Activated T-helper 2 cell treated with anti-CD3 and anti-CD28 coated beads, Interferon-gamma antibody, Interleukin-2, Interleukin-4, amounts not matched to agents 10 μg/mL and 5 μg/mL and 100 μg/mL, durations not matched to agents 14 hours and 24 hours and 36 hours (primary cell): ENCODE data around the gene CETN3. TPM values are rescaled to one million over a fixed set of nuclear protein-coding genes. Genes with fewer than 3 reads are reported as not detected.
"Not testable (repeated sequence)": the region's sequence is repeated elsewhere in the genome, so short reads cannot be mapped to it uniquely, and the experiment has no call there.

Experiments used
- DNase-seq: peaks from one replicate; pipeline ENCODE4 v3.0.0; 2021; ENCODE audit warnings: low spot score
- H3K27ac Mint-ChIP-seq: one replicate; pipeline ENCODE4 v1.8.0; 2021; ENCODE audit warnings: mixed read lengths
- H3K27me3 Mint-ChIP-seq: one replicate; pipeline ENCODE4 v1.8.0; 2021; ENCODE audit warnings: low read depth, mixed read lengths
- H3K36me3 Mint-ChIP-seq: one replicate; pipeline ENCODE4 v1.8.0; 2021; ENCODE audit warnings: low read depth, mixed read lengths
- H3K4me1 Mint-ChIP-seq: one replicate; pipeline ENCODE4 v1.8.0; 2021; ENCODE audit warnings: low read depth, mixed read lengths
- H3K4me3 Mint-ChIP-seq: one replicate; pipeline ENCODE4 v1.8.0; 2021; ENCODE audit warnings: low read depth, mild to moderate bottlenecking, moderate library complexity, mixed read lengths
- H3K9me3 Mint-ChIP-seq: one replicate; pipeline ENCODE4 v1.8.0; 2021; ENCODE audit warnings: mixed read lengths
- intact Hi-C: fragments of 100-400 bp; cut with micrococcal nuclease; formaldehyde crosslinking; loops from one replicate; pipeline ENCODE4 v1.15.1; 2023
- total RNA-seq: library from RNA; stranded (reverse); gene quantifications from 2 replicates; pipeline ENCODE4 v1.2.3, GENCODE V29; 2022

CETN3 gene
- total RNA-seq, 1 donor from 2014 or later, result 49.2 TPM

DNA sequence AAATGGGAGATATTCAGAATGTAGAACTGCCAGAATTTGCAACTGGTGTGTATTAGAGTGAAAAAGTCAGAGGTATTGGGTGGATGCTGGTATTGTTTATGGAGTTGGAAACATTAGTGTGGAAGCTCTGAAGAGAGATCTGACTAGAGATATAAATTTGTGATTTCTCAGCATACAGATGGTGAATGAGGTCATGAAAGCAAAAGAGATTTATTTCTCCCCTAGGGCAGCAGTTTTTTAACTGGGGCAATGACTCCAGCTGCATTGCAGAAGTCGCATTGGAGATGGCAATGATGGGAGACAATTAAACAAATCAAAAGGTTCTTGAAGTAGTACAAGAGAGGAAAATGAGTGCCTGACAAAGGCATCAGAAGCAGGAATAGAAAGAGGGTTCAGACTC, 64.9 kb downstream of the CETN3 start:
- Mint-ChIP-seq H3K9me3 (no peaks in the 10 kb centered on the region), H3K4me1 (no peaks in the 10 kb centered on the region), H3K27ac (no peak overlapping the region), H3K4me3 (no peak overlapping the region), H3K27me3 (no peaks in the 10 kb centered on the region), H3K36me3 (no peaks in the 10 kb centered on the region)
- intact Hi-C loops, result no loop called here
- DNase-seq, result no peak

DNA sequence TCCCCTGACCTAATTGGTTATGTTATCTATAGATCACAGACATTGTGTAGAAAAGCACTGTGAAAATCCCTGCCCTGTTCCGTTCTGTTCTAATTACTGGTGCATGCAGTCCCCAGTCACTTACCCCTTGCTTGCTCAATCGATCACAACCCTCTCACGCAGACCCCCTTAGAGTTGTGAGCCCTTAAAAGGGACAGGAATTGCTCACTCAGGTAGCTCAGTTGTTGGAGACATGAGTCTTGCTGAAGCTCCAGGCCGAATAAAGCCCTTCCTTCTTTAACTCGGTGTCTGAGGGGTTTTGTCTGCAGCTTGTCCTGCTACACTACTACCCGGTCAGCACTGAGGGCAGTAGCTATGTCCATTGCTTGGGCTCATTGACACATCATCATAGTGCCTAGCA, 65.8 kb downstream of the CETN3 start:
- H3K9me3 Mint-ChIP-seq, H3K36me3 Mint-ChIP-seq, intact Hi-C loops, H3K27me3 Mint-ChIP-seq, DNase-seq, H3K27ac Mint-ChIP-seq, H3K4me1 Mint-ChIP-seq, H3K4me3 Mint-ChIP-seq: not testable (repeated sequence)

DNA sequence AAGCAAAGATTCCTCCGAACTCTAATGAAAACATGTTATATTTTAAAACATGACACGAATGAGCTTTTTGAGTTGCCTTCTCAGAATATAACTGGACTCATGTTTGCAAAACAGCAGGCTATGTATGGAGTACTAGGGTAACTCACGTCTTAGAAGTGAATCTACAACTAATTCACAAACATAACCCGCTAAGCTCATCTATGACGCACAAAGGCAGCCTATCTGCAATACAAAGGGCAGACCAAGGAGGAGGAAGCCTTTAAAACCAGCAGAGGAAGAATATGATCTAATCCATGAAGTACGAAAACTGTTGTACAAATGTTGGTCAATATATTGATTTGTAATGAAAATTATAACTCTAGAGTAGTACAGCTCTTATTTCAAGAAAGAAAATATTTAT, 67.0 kb downstream of the CETN3 start:
- peaks cover 3% of the 10 kb centered on the region for H3K4me1 Mint-ChIP-seq
- no peak overlapping the region for H3K27ac Mint-ChIP-seq
- no peaks in the 10 kb centered on the region for H3K27me3 Mint-ChIP-seq
- no peak overlapping the region for H3K4me3 Mint-ChIP-seq
- no peaks in the 10 kb centered on the region for H3K36me3 Mint-ChIP-seq
- no peaks in the 10 kb centered on the region for H3K9me3 Mint-ChIP-seq
- DNase-seq, result no peak
- intact Hi-C loops, result no loop called here

Other genes with a start within 250 kb of the CETN3 start
- gene MBLAC2, start 65.0 kb upstream of the CETN3 start, total RNA-seq, result 6.1 and 6.4 TPM in 2 replicates
- gene POLR3G, start 65.1 kb upstream of the CETN3 start, total RNA-seq, result 17.1 and 18.6 TPM in 2 replicates
- gene LYSMD3, start 119.8 kb upstream of the CETN3 start, total RNA-seq, result 13.5 and 13.7 TPM in 2 replicates
- 12.4 TPM in 2 replicates for gene ADGRV1, start 149.0 kb upstream of the CETN3 start, total RNA-seq